ENCODE measurements around the gene ACBD6. TPM values are rescaled to one million over a fixed set of nuclear protein-coding genes. Genes with fewer than 3 reads are reported as not detected.

Gene ACBD6
- total and polyA plus RNA-seq, 10 of the 15 experiments (the other 5 are each of a cell fraction or from before 2014, with no cell fraction given): 15.0 to 67.3 (median 55.0) TPM

DNA sequence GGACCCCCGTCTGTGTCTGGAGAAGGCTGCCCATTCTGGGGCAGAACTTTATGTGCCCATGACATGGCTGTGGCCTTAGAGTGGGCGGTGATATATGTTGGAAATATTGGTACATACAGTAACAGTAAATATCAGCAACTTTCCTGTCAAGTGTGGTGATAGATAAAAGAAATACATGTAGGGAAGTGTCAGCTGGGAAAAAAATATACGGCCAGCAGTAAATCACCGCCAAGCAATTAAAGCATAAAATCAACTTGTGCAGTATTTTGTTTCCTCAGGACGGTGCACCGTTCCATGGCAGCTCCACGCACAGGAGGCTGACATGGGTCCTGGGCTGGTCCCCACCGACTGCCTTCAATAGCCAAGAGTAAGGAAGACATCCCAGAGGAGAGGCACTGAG is 244.9 kb downstream of the ACBD6 start:
- FAIRE-seq: no peak
- in situ Hi-C loops (cut with MboI): no loop called here
- no peak overlapping the region for H3K9ac ChIP-seq (ENCODE audit: control insufficient read depth, insufficient read depth, low read length)
- H3K79me2 ChIP-seq (ENCODE audit: control insufficient read depth, insufficient read depth, low read length): no peaks in the 10 kb centered on the region
- ATAC-seq: no peak
- H3K27ac ChIP-seq (ENCODE audit: control insufficient read depth, insufficient read depth): no peak overlapping the region
- SMC1A ChIA-PET (ENCODE audit: uncharacterized antibody, unreplicated experiment): no interaction called here
- BruUV-seq (replicated peaks): no TSS peak
- H3K4me1 ChIP-seq (ENCODE audit: control insufficient read depth, insufficient read depth, low read length): no peaks in the 10 kb centered on the region; the same call in 1 of the 2 replicates
- RAD21 ChIA-PET (ENCODE audit: unreplicated experiment): no interaction called here
- H3K27me3 ChIP-seq (replicated peaks in 1 of 2; ENCODE audit: control insufficient read depth in 2 of 2, insufficient read depth in 2 of 2, low read length in 1 of 2): no peaks in the 10 kb centered on the region
- no peak overlapping the region for H3K4me2 ChIP-seq (ENCODE audit: control insufficient read depth, insufficient read depth)
- 46% methylated on average over 8 of the region's 8 CpGs for WGBS (ENCODE audit: insufficient coverage, insufficient replicate concordance, low lambda C conversion rate, missing lambda C conversion rate)
- CTCF ChIA-PET: interaction anchor here (1.5 to 2.9 kb wide), 2 partner anchors 220 to 226 kb away, joined by 3 to 9 read pairs; no protein-coding TSS in a partner anchor
- no peaks in the 10 kb centered on the region for H3K9me3 ChIP-seq (replicated peaks; ENCODE audit: control insufficient read depth, insufficient read depth, low read length)
- no peak overlapping the region for H3K4me3 ChIP-seq
- H4K20me1 ChIP-seq (ENCODE audit: control insufficient read depth, insufficient read depth): no peaks in the 10 kb centered on the region
- H2AFZ ChIP-seq (ENCODE audit: control insufficient read depth, low read depth, low read length): no peak overlapping the region
- DNase-seq (ENCODE audit: low read depth, low spot score): no peak
- POLR2A ChIA-PET: no interaction called here
- H3K36me3 ChIP-seq (ENCODE audit: control insufficient read depth in 2 of 2, insufficient read depth in 2 of 2, low read length in 1 of 2): no peaks in the 10 kb centered on the region
- intact Hi-C loops (cut with micrococcal nuclease; ENCODE audit: unreplicated experiment): no loop called here
- TF ChIP-seq STAT3 (IDR thresholded peaks at IDR 0.05; ENCODE audit: low read depth, low read length) (no peak), JUNB (IDR thresholded peaks at IDR 0.05) (no peak), HDGF (IDR thresholded peaks at IDR 0.05) (no peak), NBN (IDR thresholded peaks at IDR 0.05) (no peak), CREB1 (IDR thresholded peaks at IDR 0.05; ENCODE audit: low read depth) (no peak), GABPA (IDR thresholded peaks at IDR 0.05; ENCODE audit: low read depth) (no peak), EED (IDR thresholded peaks at IDR 0.05; ENCODE audit: low read depth) (no peak), NFIC (IDR thresholded peaks at IDR 0.05; ENCODE audit: low read depth, low read length) (no peak), TCF3 (IDR thresholded peaks at IDR 0.05; ENCODE audit: borderline replicate concordance, insufficient read depth, low read depth, low read length) (no peak), LARP7 (IDR thresholded peaks at IDR 0.05) (no peak), CEBPB (IDR thresholded peaks at IDR 0.05; ENCODE audit: borderline replicate concordance in 1 of 2, low read depth in 2 of 2, low read length in 2 of 2) (no peak), BRCA1 (IDR thresholded peaks at IDR 0.05; ENCODE audit: low read depth, low read length) (no peak), NFYB (IDR thresholded peaks at IDR 0.05; ENCODE audit: insufficient read depth, low read depth, low read length) (no peak)
- TF ChIP-seq, protein P1, sequence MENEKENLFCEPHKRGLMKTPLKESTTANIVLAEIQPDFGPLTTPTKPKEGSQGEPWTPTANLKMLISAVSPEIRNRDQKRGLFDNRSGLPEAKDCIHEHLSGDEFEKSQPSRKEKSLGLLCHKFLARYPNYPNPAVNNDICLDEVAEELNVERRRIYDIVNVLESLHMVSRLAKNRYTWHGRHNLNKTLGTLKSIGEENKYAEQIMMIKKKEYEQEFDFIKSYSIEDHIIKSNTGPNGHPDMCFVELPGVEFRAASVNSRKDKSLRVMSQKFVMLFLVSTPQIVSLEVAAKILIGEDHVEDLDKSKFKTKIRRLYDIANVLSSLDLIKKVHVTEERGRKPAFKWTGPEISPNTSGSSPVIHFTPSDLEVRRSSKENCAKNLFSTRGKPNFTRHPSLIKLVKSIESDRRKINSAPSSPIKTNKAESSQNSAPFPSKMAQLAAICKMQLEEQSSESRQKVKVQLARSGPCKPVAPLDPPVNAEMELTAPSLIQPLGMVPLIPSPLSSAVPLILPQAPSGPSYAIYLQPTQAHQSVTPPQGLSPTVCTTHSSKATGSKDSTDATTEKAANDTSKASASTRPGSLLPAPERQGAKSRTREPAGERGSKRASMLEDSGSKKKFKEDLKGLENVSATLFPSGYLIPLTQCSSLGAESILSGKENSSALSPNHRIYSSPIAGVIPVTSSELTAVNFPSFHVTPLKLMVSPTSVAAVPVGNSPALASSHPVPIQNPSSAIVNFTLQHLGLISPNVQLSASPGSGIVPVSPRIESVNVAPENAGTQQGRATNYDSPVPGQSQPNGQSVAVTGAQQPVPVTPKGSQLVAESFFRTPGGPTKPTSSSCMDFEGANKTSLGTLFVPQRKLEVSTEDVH (IDR thresholded peaks at IDR 0.05; ENCODE audit: low read depth, partially characterized antibody): no peak
- TF ChIP-seq, protein P2, sequence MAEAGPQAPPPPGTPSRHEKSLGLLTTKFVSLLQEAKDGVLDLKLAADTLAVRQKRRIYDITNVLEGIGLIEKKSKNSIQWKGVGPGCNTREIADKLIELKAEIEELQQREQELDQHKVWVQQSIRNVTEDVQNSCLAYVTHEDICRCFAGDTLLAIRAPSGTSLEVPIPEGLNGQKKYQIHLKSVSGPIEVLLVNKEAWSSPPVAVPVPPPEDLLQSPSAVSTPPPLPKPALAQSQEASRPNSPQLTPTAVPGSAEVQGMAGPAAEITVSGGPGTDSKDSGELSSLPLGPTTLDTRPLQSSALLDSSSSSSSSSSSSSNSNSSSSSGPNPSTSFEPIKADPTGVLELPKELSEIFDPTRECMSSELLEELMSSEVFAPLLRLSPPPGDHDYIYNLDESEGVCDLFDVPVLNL (IDR thresholded peaks at IDR 0.05; ENCODE audit: low read depth, low read length): no peak
- TF ChIP-seq, protein P3, sequence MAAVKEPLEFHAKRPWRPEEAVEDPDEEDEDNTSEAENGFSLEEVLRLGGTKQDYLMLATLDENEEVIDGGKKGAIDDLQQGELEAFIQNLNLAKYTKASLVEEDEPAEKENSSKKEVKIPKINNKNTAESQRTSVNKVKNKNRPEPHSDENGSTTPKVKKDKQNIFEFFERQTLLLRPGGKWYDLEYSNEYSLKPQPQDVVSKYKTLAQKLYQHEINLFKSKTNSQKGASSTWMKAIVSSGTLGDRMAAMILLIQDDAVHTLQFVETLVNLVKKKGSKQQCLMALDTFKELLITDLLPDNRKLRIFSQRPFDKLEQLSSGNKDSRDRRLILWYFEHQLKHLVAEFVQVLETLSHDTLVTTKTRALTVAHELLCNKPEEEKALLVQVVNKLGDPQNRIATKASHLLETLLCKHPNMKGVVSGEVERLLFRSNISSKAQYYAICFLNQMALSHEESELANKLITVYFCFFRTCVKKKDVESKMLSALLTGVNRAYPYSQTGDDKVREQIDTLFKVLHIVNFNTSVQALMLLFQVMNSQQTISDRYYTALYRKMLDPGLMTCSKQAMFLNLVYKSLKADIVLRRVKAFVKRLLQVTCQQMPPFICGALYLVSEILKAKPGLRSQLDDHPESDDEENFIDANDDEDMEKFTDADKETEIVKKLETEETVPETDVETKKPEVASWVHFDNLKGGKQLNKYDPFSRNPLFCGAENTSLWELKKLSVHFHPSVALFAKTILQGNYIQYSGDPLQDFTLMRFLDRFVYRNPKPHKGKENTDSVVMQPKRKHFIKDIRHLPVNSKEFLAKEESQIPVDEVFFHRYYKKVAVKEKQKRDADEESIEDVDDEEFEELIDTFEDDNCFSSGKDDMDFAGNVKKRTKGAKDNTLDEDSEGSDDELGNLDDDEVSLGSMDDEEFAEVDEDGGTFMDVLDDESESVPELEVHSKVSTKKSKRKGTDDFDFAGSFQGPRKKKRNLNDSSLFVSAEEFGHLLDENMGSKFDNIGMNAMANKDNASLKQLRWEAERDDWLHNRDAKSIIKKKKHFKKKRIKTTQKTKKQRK (IDR thresholded peaks at IDR 0.05; ENCODE audit: low read depth, low read length): no peak

Measured in GM12878 (cell line).